Chondrocyte (in vitro differentiated cells): ENCODE results near the gene PLPPR1. TPM values are rescaled to one million over a fixed set of nuclear protein-coding genes. Genes with fewer than 3 reads are reported as not detected.

Experiments used
- DNase-seq: peaks from one replicate; pipeline ENCODE4 v3.0.0; 2021; ENCODE audit warnings: mixed read lengths, low spot score
- H3K27ac Mint-ChIP-seq: one replicate; pipeline ENCODE4 v1.8.0; 2021; ENCODE audit warnings: mild to moderate bottlenecking, moderate library complexity, mixed read lengths; ENCODE audit not compliant: unreplicated experiment
- H3K27me3 Mint-ChIP-seq: 2 replicates; pipeline ENCODE4 v1.8.0; 2021; ENCODE audit warnings: low read depth, mixed read lengths
- H3K36me3 Mint-ChIP-seq: 2 replicates; pipeline ENCODE4 v1.8.0; 2021; ENCODE audit warnings: low read depth, mixed read lengths
- H3K4me1 Mint-ChIP-seq: 2 replicates; pipeline ENCODE4 v1.8.0; 2021; ENCODE audit warnings: low read depth, mild to moderate bottlenecking, mixed read lengths
- H3K4me3 Mint-ChIP-seq: one replicate; pipeline ENCODE4 v1.8.0; 2021; ENCODE audit warnings: mild to moderate bottlenecking, moderate library complexity, mixed read lengths; ENCODE audit not compliant: unreplicated experiment
- H3K9me3 Mint-ChIP-seq: 2 replicates; pipeline ENCODE4 v1.8.0; 2021; ENCODE audit warnings: low read depth, mixed read lengths
- CTCF ChIP-seq: fragments of 200-600 bp; sonication (generic); IDR thresholded peaks from 2 replicates; pipeline ENCODE4 v1.5.0; 2021; ENCODE audit warnings: antibody characterized with exemption, mild to moderate bottlenecking, moderate library complexity
- total RNA-seq: library from RNA; stranded (reverse); gene quantifications from 3 replicates; pipeline ENCODE4 v1.2.1, GENCODE V29; 2021

The PLPPR1 gene
- total RNA-seq, 1 donor from 2014 or later, result not detected

- no peak overlapping the region for H3K27ac Mint-ChIP-seq
- no peak for TF ChIP-seq CTCF
- H3K27me3 Mint-ChIP-seq, result no peaks in the 10 kb centered on the region
Measured at GRCh38 chr9:101173907-101174306, 145.4 kb downstream of the PLPPR1 start.

GRCh38 chr9:101176384-101176783 lies 147.9 kb downstream of the PLPPR1 start:
- no peak for DNase-seq
- H3K9me3 Mint-ChIP-seq, result peaks cover 16% of the 10 kb centered on the region
- no peak for TF ChIP-seq CTCF
- no peaks in the 10 kb centered on the region for H3K4me1 Mint-ChIP-seq
- H3K4me3 Mint-ChIP-seq, result no peak overlapping the region
- no peaks in the 10 kb centered on the region for H3K27me3 Mint-ChIP-seq
- no peaks in the 10 kb centered on the region for H3K36me3 Mint-ChIP-seq
- no peak overlapping the region for H3K27ac Mint-ChIP-seq

More at GRCh38 chr9:101173907-101174306, 145.4 kb downstream of the PLPPR1 start:
- no peak for DNase-seq
- Mint-ChIP-seq H3K4me1 (no peaks in the 10 kb centered on the region), H3K4me3 (no peak overlapping the region), H3K36me3 (no peaks in the 10 kb centered on the region), H3K9me3 (peaks cover 15% of the 10 kb centered on the region)

GRCh38 chr9:101184813-101185278 lies 156.3 kb downstream of the PLPPR1 start:
- H3K9me3 Mint-ChIP-seq, result no peaks in the 10 kb centered on the region
- H3K4me1 Mint-ChIP-seq, result no peaks in the 10 kb centered on the region
- no peak for TF ChIP-seq CTCF
- no peaks in the 10 kb centered on the region for H3K36me3 Mint-ChIP-seq
- H3K4me3 Mint-ChIP-seq, result no peak overlapping the region
- H3K27me3 Mint-ChIP-seq, result peaks cover 7% of the 10 kb centered on the region
- no peak for DNase-seq
- H3K27ac Mint-ChIP-seq, result no peak overlapping the region

- no peak for TF ChIP-seq CTCF
- no peaks in the 10 kb centered on the region for H3K4me1 Mint-ChIP-seq
Measured at GRCh38 chr9:101191723-101192122, 163.2 kb downstream of the PLPPR1 start.

GRCh38 chr9:101197026-101197425 lies 168.5 kb downstream of the PLPPR1 start:
- no peak for TF ChIP-seq CTCF
- no peak for DNase-seq
- H3K27ac Mint-ChIP-seq, result no peak overlapping the region
- no peaks in the 10 kb centered on the region for H3K9me3 Mint-ChIP-seq
- H3K4me3 Mint-ChIP-seq, result no peak overlapping the region
- peaks cover 7% of the 10 kb centered on the region for H3K27me3 Mint-ChIP-seq
- H3K36me3 Mint-ChIP-seq, result no peaks in the 10 kb centered on the region
- H3K4me1 Mint-ChIP-seq, result no peaks in the 10 kb centered on the region

More at GRCh38 chr9:101191723-101192122, 163.2 kb downstream of the PLPPR1 start:
- DNase-seq, result no peak
- no peak overlapping the region for H3K27ac Mint-ChIP-seq
- H3K4me3 Mint-ChIP-seq, result no peak overlapping the region
- H3K27me3 Mint-ChIP-seq, result peaks cover 13% of the 10 kb centered on the region
- no peaks in the 10 kb centered on the region for H3K9me3 Mint-ChIP-seq
- H3K36me3 Mint-ChIP-seq, result no peaks in the 10 kb centered on the region
